Measurements from ENCODE around the gene PHYKPL.

GRCh38 chr5:178213003-178213461, 19.6 kb downstream of the PHYKPL start:
- TF ChIP-seq CTCF (IDR thresholded peaks at IDR 0.05) (no peak), POLR2A (IDR thresholded peaks at IDR 0.05) (no peak), EP300 (IDR thresholded peaks at IDR 0.05) (no peak)
